Ascending aorta (tissue), 2 donors: ENCODE data around the gene LDLRAD4. TPM values are rescaled to one million over a fixed set of nuclear protein-coding genes. Genes with fewer than 3 reads are reported as not detected.
A peak's percentile ranks its signal among the peaks of the same experiment; 100 is the strongest.

Source experiments
- DNase-seq, 2 donors: peaks; one replicate each; pipeline ENCODE4 v3.0.0-alpha.2; 2019; ENCODE audit warnings: low spot score in 2 of 2
- H3K27ac ChIP-seq, 2 donors: fragments of 200-600 bp; sonication (generic); one replicate each; pipeline ENCODE4 v1.5.1; 2016 to 2017; ENCODE audit warnings: mild to moderate bottlenecking in 1 of 2
- H3K27me3 ChIP-seq: fragments of 200-600 bp; sonication (generic); one replicate; pipeline ENCODE4 v1.5.1; 2017
- H3K36me3 ChIP-seq, 2 donors: fragments of 200-600 bp; sonication (generic); one replicate each; pipeline ENCODE4 v1.5.1; 2016
- H3K4me1 ChIP-seq, 2 donors: fragments of 200-600 bp; sonication (generic); one replicate each; pipeline ENCODE4 v1.5.1; 2016 to 2017; ENCODE audit warnings: mild to moderate bottlenecking in 1 of 2
- H3K4me3 ChIP-seq, 2 donors: fragments of 200-600 bp; sonication (generic); one replicate each; pipeline ENCODE4 v1.5.1; 2016 to 2017; ENCODE audit warnings: mild to moderate bottlenecking in 1 of 2
- H3K9me3 ChIP-seq, 2 donors: fragments of 200-600 bp; sonication (generic); one replicate each; pipeline ENCODE4 v1.5.1; 2016
- CTCF ChIP-seq, 3 experiments: fragments of 200-600 bp in 2 of 3; fragments of 450-650 bp in 1 of 3; sonication (generic) in 2 of 3; IDR thresholded peaks; one replicate each; pipeline ENCODE4 v1.5.1; 2016 to 2019; ENCODE audit warnings: antibody characterized with exemption in 3 of 3, mild to moderate bottlenecking in 1 of 3, moderate library complexity in 1 of 3
- intact Hi-C: fragments of 100-400 bp; cut with DNase I; formaldehyde crosslinking; loops from one replicate; pipeline ENCODE4 v1.15.1; 2023
- total RNA-seq: library from RNA; depleted of rRNA; stranded (reverse); fragments of >200 nt; gene quantifications from one replicate; pipeline ENCODE4 v1.1.0, GENCODE V29; 2016

The LDLRAD4 gene
- total RNA-seq, 1 donor from 2014 or later, result 21.0 TPM

GRCh38 chr18:13645093-13645492 lies 426.5 kb downstream of the LDLRAD4 start:
- intact Hi-C loops, result loop anchor here (2.0 kb wide), 1 partner anchor 16 kb away; no protein-coding TSS in a partner anchor
- Histone ChIP-seq H3K9me3 (no peaks in the 10 kb centered on the region), H3K27me3 (no peaks in the 10 kb centered on the region), H3K4me1 (peaks cover 0 to 8% of the 10 kb centered on the region in 2 donors), H3K4me3 (no peak overlapping the region), H3K36me3 (peaks cover 15 to 27% of the 10 kb centered on the region in 2 donors), H3K27ac (no peak overlapping the region)
- no peak for TF ChIP-seq CTCF (IDR thresholded peaks at IDR 0.05)
- DNase-seq, result no peak

GRCh38 chr18:13646633-13647032 lies 428.1 kb downstream of the LDLRAD4 start:
- Histone ChIP-seq H3K36me3 (peaks cover 15 to 27% of the 10 kb centered on the region in 2 donors), H3K27me3 (no peaks in the 10 kb centered on the region), H3K27ac (no peak overlapping the region), H3K4me3 (no peak overlapping the region), H3K9me3 (no peaks in the 10 kb centered on the region), H3K4me1 (peaks cover 0 to 8% of the 10 kb centered on the region in 2 donors)
- intact Hi-C loops, result no loop called here
- no peak for TF ChIP-seq CTCF (IDR thresholded peaks at IDR 0.05)
- DNase-seq, result no peak

- DNase-seq, result no peak
- Histone ChIP-seq H3K4me1 (peaks cover 0 to 8% of the 10 kb centered on the region in 2 donors), H3K9me3 (no peaks in the 10 kb centered on the region), H3K36me3 (peaks cover 15 to 27% of the 10 kb centered on the region in 2 donors), H3K27me3 (no peaks in the 10 kb centered on the region), H3K27ac (no peak overlapping the region), H3K4me3 (no peak overlapping the region)
- no peak for TF ChIP-seq CTCF (IDR thresholded peaks at IDR 0.05)
- intact Hi-C loops, result no loop called here
Observed at GRCh38 chr18:13647761-13648160, 429.2 kb downstream of the LDLRAD4 start.

GRCh38 chr18:13649397-13650390 lies 431.1 kb downstream of the LDLRAD4 start:
- no peaks in the 10 kb centered on the region for H3K9me3 ChIP-seq
- H3K36me3 ChIP-seq, result peaks cover 15 to 27% of the 10 kb centered on the region in 2 donors
- no peaks in the 10 kb centered on the region for H3K27me3 ChIP-seq
- H3K4me1 ChIP-seq, result peaks cover 0 to 8% of the 10 kb centered on the region in 2 donors
- no peak overlapping the region for H3K4me3 ChIP-seq
- DNase-seq, result no peak
- no peak overlapping the region for H3K27ac ChIP-seq
- TF ChIP-seq CTCF (IDR thresholded peaks at IDR 0.05), result no peak
- intact Hi-C loops, result no loop called here

- no peak for TF ChIP-seq CTCF (IDR thresholded peaks at IDR 0.05)
- H3K4me1 ChIP-seq, result peaks cover 0 to 12% of the 10 kb centered on the region in 2 donors
- no peak for DNase-seq
- no peaks in the 10 kb centered on the region for H3K9me3 ChIP-seq
- no peaks in the 10 kb centered on the region for H3K36me3 ChIP-seq
- no peaks in the 10 kb centered on the region for H3K27me3 ChIP-seq
- H3K27ac ChIP-seq, result no peak overlapping the region
- intact Hi-C loops, result no loop called here
- H3K4me3 ChIP-seq, result peak overlapping the region in 1 of 2 donors; percentile 31
Observed at GRCh38 chr18:13653746-13654433, 435.3 kb downstream of the LDLRAD4 start.
